K562 (cell line): Measurements from ENCODE around the gene EMILIN1. TPM values are rescaled to one million over a fixed set of nuclear protein-coding genes. Genes with fewer than 3 reads are reported as not detected.

Experiments
- CEBPZ ChIP-seq: fragments of 150-350 bp; IDR thresholded peaks from 2 replicates; pipeline ENCODE4 v1.6.1; 2014; ENCODE audit warnings: low read depth, mild to moderate bottlenecking, low read length, borderline replicate concordance
- CTBP1 ChIP-seq: fragments of 450-650 bp; IDR thresholded peaks from 2 replicates; pipeline ENCODE4 v1.6.1; 2016; ENCODE audit warnings: borderline replicate concordance
- EGR1 ChIP-seq: fragments of 450-650 bp; conservative IDR thresholded peaks from 2 replicates; pipeline ENCODE4 v1.6.1; 2017; ENCODE audit warnings: mild to moderate bottlenecking
- EP400 ChIP-seq: fragments of 450-650 bp; IDR thresholded peaks from 2 replicates; pipeline ENCODE4 v1.6.1; 2017; ENCODE audit warnings: antibody characterized with exemption, mild to moderate bottlenecking, moderate library complexity
- GABPA ChIP-seq: fragments of 200-800 bp; sonication (Bioruptor generic); conservative IDR thresholded peaks from 2 replicates; pipeline ENCODE4 v1.6.1; 2016; ENCODE audit warnings: low read depth, missing genetic modification characterization, missing compliant biosample characterization
- GABPB1 ChIP-seq: sonication (generic); formaldehyde crosslinking; IDR thresholded peaks from 2 replicates; pipeline ENCODE4 v1.8.0; 2022; ENCODE audit warnings: mild to moderate bottlenecking, missing genetic modification reagents
- MTA3 ChIP-seq: fragments of 450-650 bp; formaldehyde crosslinking; IDR thresholded peaks from 2 replicates; pipeline ENCODE4 v1.6.1; 2017; ENCODE audit warnings: mild to moderate bottlenecking, borderline replicate concordance
- NR2C2 ChIP-seq, 2 experiments: fragments of 200-800 bp in 1 of 2; sonication (Bioruptor generic) in 1 of 2; sonication (generic) in 1 of 2; formaldehyde crosslinking in 1 of 2; IDR thresholded peaks; 2 replicates each; pipeline versions ENCODE4 v1.6.1 to v1.8.0; 2016 to 2022; ENCODE audit warnings: mild to moderate bottlenecking in 1 of 2, missing compliant biosample characterization in 1 of 2, missing genetic modification characterization in 1 of 2, missing genetic modification reagents in 1 of 2
- PRPF4 ChIP-seq: fragments of 200-400 bp; formaldehyde crosslinking; IDR thresholded peaks from one replicate; pipeline ENCODE4 v1.6.1; 2017; ENCODE audit warnings: low read length, low read depth, mild to moderate bottlenecking; ENCODE audit not compliant: insufficient read depth, poor library complexity, severe bottlenecking
- SLC30A9 ChIP-seq: fragments of 250-450 bp; sonication (Bioruptor Pico); IDR thresholded peaks from 2 replicates; pipeline ENCODE4 v1.8.0; 2022; ENCODE audit warnings: mild to moderate bottlenecking, moderate library complexity
- SMAD4 ChIP-seq: fragments of 250-450 bp; sonication (Bioruptor Pico); conservative IDR thresholded peaks from 2 replicates; pipeline ENCODE4 v1.8.0; 2021; ENCODE audit warnings: inconsistent platforms, mild to moderate bottlenecking, moderate library complexity
- SMARCC2 ChIP-seq: fragments of 450-650 bp; IDR thresholded peaks from 2 replicates; pipeline ENCODE4 v1.6.1; 2017; ENCODE audit warnings: antibody characterized with exemption, moderate library complexity, mild to moderate bottlenecking, low read depth
- SOX6 ChIP-seq: fragments of 450-650 bp; IDR thresholded peaks from 2 replicates; pipeline ENCODE4 v1.6.1; 2014; ENCODE audit warnings: mild to moderate bottlenecking
- TOE1 ChIP-seq, 2 experiments: fragments of 450-650 bp in 1 of 2; sonication (generic) in 1 of 2; formaldehyde crosslinking in 1 of 2; IDR thresholded peaks; 2 replicates each; pipeline versions ENCODE4 v1.7.1 to v1.8.0; 2016 to 2022; ENCODE audit warnings: borderline replicate concordance in 2 of 2, mild to moderate bottlenecking in 2 of 2, antibody characterized with exemption in 1 of 2, inconsistent platforms in 1 of 2, low read depth in 1 of 2, missing genetic modification reagents in 1 of 2, moderate library complexity in 1 of 2
- ZBTB9 ChIP-seq: fragments of 450-650 bp; formaldehyde crosslinking; IDR thresholded peaks from 2 replicates; pipeline ENCODE4 v1.4.0; 2020; ENCODE audit warnings: mild to moderate bottlenecking, moderate library complexity
- ZNF12 ChIP-seq: sonication (generic); formaldehyde crosslinking; IDR thresholded peaks from 2 replicates; pipeline ENCODE4 v1.4.0; 2020; ENCODE audit warnings: mild to moderate bottlenecking, missing genetic modification reagents
- ZNF146 ChIP-seq: IDR thresholded peaks from one replicate; pipeline ENCODE4 v1.6.1; 2018; ENCODE audit warnings: missing compliant biosample characterization; ENCODE audit not compliant: unreplicated experiment
- ZNF232 ChIP-seq: sonication (generic); formaldehyde crosslinking; IDR thresholded peaks from 2 replicates; pipeline ENCODE4 v1.8.0; 2022; ENCODE audit warnings: mild to moderate bottlenecking, missing genetic modification reagents
- ZNF239 ChIP-seq: fragments of 250-450 bp; sonication (Bioruptor Pico); IDR thresholded peaks from 2 replicates; pipeline ENCODE4 v1.4.0; 2020; ENCODE audit warnings: mild to moderate bottlenecking
- ZNF583 ChIP-seq: fragments of 250-450 bp; sonication (Bioruptor Pico); IDR thresholded peaks from 2 replicates; pipeline ENCODE4 v1.4.0; 2020
- polyA plus RNA-seq, 8 experiments: library from polyadenylated mRNA; depleted of rRNA in 4 of 8; stranded (reverse) in 5 of 8; unstranded in 3 of 8; fragments of >200 nt; fragmentation: Nextera tagmentation in 2 of 8; fragmentation: Illumina TruSeq in 1 of 8; extraction: Ambion mirVana in 2 of 8; extraction: Trizol in 1 of 8; gene quantifications; 2 replicates each; pipeline versions ENCODE4 v1.2.1 to v1.2.3, GENCODE V29; 2011 to 2014; ENCODE audit warnings: inconsistent platforms in 1 of 8, missing spikeins in 1 of 8
- total RNA-seq, 7 experiments: library from RNA; depleted of rRNA in 6 of 7; stranded (reverse); fragments of >200 nt in 6 of 7; fragmentation: Illumina TruSeq in 2 of 7; extraction: Trizol in 2 of 7; gene quantifications; 2 replicates each; pipeline versions ENCODE4 v1.2.1 to v1.2.3, GENCODE V29; 2011 to 2021; ENCODE audit warnings: low replicate concordance in 1 of 7

The EMILIN1 gene
- total and polyA plus RNA-seq, 9 of the 15 experiments (the other 6 are each of a cell fraction or from before 2014, with no cell fraction given), result 0.04 to 2.7 (median 0.54) TPM; not detected in 2

GRCh38 chr2:27092696-27093429 is 14.4 kb downstream of the EMILIN1 start (continued):
- TF ChIP-seq CEBPZ, result no peak
- no peak for TF ChIP-seq ZNF232 (CRISPR knock-in tag)
- TF ChIP-seq PRPF4, result no peak
- TF ChIP-seq ZBTB9 (CRISPR knock-in tag), result peak; percentile 92
- TF ChIP-seq TOE1 (IDR thresholded peaks at IDR 0.05; ENCODE audit: borderline replicate concordance), result no peak; the same call in 1 of the 2 replicates
- TF ChIP-seq TOE1 (CRISPR knock-in tag; IDR thresholded peaks at IDR 0.05; ENCODE audit: borderline replicate concordance, low read depth), result no peak
- TF ChIP-seq GABPA (tag), result peak; percentile 29; the same call in 1 of the 2 replicates
- no peak for TF ChIP-seq GABPB1 (CRISPR knock-in tag)
- TF ChIP-seq SLC30A9, result no peak
- peak; percentile 98 for TF ChIP-seq CTBP1
- peak; percentile 44; the same call in 1 of the 2 replicates for TF ChIP-seq SOX6
- peak; percentile 86; the same call in 1 of the 2 replicates for TF ChIP-seq ZNF583 (CRISPR knock-in tag)
- no peak for TF ChIP-seq ZNF12 (CRISPR knock-in tag)
- TF ChIP-seq EP400, result peak; percentile 79
- peak; percentile 85 for TF ChIP-seq NR2C2 (CRISPR knock-in tag; IDR thresholded peaks at IDR 0.05)
- TF ChIP-seq NR2C2 (tag; IDR thresholded peaks at IDR 0.05), result peak; percentile 85
- TF ChIP-seq MTA3, result 0 out of 2 replicates have a peak, but pooled peaks have one; percentile 66
- no peak; the same call in 1 of the 2 replicates for TF ChIP-seq EGR1
- peak; percentile 91 for TF ChIP-seq SMAD4 (CRISPR knock-in tag)
- TF ChIP-seq ZNF239, result peak; percentile 70; the same call in 1 of the 2 replicates
- TF ChIP-seq ZNF146 (CRISPR knock-in tag), result no peak
- TF ChIP-seq SMARCC2, result 0 out of 2 replicates have a peak, but pooled peaks have one; percentile 52
